GM10847 (cell line): ENCODE results near the gene RFX2.

Experiments
- POLR2A ChIP-seq: IDR thresholded peaks from 2 replicates; pipeline ENCODE4 v1.6.1; 2011; ENCODE audit not compliant: insufficient read length; ENCODE audit errors: extremely low read depth

RFX2 gene

DNA sequence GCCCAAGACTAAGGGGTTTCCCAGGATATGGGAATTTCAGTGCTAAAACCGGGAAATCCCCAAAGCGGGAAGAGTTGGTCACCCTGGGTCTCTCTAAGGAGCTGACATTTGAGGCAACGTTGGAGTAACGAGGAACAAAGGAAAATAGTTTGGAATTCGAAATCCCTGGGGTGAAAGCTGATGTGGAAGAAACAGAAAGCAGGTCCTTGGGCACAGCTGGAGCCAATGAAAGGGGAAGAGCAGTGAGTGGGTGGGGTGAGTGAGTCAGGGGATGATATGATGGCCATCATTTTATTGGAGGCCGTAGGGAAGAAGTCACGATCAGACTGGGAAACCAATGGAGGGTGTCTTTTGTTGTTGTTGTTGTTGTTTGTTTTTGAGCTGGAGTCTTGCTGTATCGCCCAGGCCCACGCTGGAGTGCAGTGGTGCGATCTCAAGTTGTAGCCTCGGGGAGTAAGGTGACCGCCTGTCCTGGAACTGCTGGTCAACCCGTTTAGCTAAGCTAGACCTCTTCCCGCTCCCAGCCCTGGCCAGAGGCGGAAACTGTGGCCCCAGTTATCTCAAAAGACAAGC, 3.4 kb upstream of the RFX2 start:
- no peak for TF ChIP-seq POLR2A

DNA sequence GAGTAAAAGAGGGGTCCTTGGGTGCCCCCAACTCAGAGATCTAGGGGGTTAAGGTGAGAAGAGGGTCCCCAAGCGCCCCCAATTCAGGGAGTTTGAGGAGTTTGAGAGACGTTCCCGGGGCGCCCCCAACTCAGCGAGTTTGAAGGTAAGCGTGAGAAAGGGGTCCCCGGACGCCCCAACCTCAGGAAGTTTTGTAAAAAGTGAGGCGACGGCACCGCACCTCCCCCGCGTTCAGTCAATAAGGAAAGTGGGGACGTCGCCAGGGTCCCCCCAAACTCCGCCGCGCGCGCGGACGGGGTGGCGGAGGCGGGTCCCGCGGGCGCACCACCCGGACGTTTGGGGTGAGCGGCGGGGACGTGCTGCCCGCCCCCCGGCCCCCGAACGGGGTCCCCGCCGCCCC, 353 bp downstream of the RFX2 start:
- TF ChIP-seq POLR2A = no peak

DNA sequence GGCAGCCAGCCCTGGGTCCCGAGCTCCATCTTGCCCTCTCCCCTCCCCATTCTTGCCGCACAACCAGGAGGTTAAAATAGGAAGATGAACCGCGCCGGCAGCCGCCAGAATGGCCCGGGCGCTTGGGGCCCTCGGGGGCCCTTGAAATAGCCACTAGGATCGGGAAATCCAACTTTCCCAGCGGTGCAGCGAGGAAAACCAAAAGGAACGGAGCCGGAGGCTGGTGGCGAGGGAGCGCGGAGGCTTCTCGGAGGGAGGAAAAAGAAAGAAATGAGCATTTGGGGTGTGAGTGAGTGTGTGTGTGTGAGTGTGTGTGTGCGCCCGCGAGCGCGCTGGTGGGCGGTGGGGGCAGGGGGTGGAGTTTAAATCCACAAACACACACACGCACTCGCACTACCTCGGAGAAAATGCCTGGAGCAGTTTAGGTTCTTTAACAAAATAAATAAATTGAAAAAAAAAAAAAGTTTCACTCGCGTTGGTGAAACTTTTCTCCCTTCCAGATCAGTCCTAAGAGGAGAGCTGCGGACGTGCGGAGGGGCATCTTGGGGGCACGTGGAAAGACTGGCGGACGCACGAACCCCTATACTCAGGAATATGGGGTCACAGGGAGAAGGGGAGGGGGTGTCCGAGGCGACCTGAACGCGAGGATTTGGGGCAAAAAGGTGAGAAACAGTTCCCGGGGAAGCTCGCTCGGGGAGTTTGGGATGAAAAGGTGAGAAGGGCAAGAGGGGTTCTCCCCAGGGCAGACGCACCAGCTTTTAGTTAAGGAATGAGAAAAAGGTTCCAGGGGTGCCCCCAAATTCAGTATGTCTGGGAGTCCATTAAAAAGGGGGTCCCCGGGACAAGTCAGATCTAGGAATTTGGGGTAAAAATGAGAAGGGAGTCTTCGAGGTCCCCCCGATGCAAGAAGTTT, 1.3 kb downstream of the RFX2 start:
- TF ChIP-seq POLR2A = no peak

DNA sequence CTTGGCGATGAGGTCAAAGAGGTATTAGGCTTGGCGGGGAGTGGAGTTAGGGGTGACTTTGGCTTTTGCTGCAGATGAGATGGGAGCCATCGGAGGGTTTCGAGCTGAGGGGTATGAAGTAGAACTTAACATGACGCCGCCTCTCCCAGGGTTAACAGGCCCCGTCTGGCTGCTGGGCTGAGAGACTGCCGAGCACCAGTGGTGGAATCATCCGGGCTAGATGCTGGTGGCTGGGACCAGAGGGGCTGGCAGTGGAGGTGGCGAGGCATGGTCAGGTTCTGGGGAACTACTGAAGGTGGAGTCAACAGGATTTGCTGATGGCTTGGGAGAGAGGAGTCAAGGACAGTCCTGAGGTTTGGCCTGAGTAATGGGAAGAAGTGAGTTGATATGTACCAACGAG, 4.9 kb downstream of the RFX2 start:
- no peak for TF ChIP-seq POLR2A

DNA sequence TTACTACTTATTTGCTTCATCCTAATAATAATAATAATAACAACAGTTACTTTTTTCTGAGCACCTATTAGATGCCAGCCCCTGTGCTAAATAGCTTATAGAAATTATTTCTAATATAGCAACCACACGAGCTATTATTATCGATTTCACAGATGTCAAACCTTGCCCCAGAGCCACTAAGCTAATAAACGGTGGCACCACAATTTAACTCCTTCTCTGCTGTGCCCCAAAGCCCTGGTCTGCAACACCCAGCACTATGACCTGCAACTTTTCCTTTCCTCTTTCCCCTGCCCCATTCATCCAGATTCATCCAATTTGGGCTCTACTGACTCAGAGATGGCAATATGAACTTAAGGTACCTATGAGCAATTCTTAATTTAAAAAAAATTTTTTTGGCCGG, 6.4 kb downstream of the RFX2 start:
- TF ChIP-seq POLR2A = no peak

DNA sequence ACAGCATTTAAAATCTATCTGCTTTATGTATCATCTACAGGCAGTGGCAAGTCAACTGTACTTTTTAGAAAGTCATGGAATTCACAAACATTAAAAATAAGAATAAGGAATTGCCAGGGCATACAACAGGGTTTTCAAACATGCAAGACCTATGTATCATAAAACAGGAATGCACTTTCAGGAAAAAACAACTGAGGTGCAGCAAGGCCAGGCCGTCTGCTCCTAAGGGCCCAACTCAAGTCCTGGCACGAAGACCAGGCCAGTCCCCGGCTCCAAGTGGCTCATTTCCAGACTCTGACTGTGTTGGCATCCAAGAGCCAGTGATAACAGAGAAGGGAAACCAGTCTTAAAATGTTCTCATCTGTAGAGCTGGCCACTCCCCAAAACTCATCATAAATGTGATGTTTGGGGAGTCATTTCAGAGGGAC, 7.1 kb downstream of the RFX2 start:
- TF ChIP-seq POLR2A = no peak

DNA sequence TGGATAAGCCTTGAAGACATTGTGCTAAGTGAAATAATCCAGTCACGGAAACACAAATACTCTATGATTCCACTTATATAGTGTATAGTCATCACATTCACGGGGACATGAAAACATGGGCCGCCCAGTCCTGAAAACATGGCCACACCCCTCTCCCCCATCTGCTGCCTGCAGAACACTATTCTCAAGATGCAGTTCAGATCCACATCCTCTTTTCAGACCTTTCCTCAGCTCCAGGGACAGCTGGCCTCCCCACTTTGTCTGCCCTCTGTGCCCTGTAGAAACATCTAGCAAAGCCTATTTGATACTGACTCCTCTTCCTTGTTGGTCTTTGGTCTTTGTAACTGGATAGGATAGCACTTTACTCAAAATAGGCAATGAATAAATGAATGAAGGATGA, 8.3 kb downstream of the RFX2 start:
- TF ChIP-seq POLR2A = no peak

DNA sequence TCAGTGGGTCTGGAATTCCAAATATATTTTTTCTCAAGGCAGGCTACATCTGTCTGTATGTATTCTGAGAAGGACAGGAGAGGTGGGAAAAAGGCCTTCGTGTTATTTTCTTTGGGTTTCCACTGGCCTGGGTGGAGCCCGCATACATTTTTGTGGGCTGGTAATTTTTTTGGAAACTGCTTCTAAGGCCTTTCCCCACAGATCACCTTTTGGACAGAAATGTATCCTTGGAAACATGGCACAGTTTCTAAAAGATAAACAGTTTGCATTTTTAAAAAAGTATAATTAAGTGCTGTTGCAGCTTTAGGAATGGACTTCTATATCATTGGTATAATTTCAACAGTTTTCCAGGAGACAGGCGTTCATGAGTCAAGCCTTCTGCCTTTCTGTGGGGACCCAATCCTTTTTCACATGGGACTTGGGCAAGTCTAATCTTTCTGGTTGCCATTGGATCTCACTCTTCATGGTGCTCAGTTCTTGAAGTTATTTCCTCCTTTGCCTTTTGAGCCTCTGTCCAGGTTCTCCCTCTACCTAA, 8.9 kb downstream of the RFX2 start:
- no peak for TF ChIP-seq POLR2A

DNA sequence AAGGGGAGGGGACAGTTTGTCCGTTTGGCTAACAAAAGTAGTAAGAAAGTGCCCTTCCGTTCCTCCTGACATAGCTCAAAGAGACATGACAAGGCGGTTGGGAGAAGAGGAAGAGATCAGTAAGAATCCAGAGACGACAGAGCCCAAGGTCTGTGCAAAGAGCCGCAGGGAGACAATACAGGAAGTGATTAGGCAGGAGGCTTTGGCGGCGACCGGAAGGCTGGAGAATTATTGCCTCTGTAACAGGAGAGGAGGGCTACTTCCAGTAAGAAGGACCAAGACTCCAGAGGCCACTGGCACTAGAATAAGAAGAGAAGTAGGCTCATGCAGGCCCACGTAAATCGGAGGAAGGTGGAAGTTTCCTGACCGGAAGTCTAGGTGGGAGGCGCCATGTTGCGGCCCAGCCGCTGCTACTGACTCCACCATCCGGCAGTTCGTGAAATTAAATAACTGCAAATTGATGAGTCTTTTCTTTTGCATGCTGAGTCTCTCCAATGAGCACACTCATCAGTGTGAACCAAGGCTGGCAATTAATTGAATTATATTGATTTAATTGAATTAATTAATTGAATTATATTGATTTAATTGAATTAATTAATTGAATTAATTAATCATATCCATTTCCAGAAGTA, 9.9 kb downstream of the RFX2 start:
- no peak for TF ChIP-seq POLR2A

DNA sequence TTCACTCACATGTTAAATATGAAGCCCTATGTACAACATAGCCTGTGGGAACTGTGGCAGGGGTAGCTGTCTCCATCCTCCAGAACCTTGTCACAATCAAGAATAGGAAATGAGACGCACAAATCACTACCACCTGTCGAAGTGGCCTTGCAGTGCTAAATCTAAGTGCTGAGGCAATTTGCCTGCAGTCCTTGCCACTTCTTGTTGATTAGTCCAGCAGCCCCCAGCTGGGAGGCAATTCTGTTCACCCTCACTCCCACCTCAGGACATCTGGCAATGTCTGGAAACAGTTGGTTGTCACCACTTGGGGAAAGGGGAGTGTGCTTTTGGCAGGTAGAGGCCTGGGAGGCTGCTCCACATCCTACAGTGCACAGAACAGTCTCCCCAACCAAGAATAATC, 10.7 kb downstream of the RFX2 start:
- TF ChIP-seq POLR2A = no peak

DNA sequence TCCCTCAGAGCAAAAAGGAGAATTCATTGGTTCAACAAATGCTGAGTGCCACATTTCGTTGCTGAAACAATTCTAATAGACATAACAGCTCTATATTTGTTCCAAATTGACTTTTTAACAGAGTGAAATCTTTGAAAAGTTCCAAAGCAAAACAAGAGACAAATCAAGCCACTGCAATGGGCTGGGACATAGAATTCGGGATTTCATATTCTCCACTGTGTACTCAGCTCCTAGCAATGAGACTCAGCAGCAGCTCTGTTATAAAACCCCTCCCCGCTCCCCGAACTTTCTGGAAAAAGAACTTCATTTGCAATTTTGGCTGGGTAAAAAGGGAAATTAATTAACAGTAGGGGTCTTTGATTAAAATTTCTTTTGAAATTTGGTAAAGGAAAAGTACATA, 11.3 kb downstream of the RFX2 start:
- TF ChIP-seq POLR2A = no peak

DNA sequence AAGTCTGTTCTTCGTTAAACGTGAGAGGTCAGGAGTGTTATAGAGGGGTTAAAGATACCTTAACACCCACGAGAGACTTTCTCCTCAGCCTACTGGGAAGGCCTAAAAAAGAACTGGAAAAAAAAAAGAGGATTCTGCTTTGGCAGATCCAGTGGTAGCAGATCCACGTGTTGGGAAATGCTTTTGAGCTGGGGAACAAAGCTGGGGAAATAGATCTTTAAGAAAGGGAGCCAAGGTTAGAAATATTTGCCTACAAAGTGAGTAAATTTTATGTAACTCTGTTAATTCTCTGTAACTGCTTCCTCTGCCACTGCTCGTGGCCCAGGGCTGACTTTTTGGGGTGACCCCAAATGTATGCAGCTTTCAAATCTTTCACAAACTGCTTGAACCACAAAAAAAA, 11.7 kb downstream of the RFX2 start:
- no peak for TF ChIP-seq POLR2A

DNA sequence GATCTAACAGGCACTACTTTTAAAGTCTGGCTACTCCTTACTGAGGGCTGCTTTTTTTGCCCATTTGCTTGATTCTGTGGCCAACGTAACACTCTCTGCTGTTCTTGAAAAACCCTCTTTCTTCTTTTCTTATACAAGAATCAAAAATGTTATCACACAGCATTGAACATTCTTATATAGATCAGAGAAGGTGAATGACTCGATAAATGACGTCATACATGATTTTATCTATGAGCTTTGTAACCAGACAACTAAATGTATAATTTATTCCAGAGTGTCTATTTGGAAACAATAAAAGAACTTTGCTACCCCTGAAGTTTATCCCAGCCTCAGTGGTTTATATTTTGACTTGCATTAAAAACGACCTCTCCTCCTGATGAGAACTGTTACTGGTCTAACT, 12.4 kb downstream of the RFX2 start:
- TF ChIP-seq POLR2A = no peak

DNA sequence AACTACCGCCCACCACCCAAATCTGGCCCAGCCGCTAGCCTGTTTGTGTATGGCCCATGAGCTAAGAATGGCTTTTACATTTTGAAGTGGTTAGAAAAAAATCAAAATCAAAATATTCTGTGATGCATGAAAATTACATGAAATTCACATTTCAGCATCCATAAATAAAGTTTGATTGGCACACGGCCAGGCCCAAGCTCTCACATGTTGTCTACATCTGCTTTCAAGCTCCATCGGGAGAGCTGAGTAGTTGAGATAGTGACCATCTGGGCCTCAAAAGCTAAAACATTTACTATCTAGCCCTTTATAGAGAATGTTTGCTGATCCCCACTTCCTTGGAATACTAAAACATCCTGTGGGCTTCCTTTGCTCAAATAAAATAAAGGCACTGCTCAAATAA, 14.5 kb downstream of the RFX2 start:
- no peak for TF ChIP-seq POLR2A

DNA sequence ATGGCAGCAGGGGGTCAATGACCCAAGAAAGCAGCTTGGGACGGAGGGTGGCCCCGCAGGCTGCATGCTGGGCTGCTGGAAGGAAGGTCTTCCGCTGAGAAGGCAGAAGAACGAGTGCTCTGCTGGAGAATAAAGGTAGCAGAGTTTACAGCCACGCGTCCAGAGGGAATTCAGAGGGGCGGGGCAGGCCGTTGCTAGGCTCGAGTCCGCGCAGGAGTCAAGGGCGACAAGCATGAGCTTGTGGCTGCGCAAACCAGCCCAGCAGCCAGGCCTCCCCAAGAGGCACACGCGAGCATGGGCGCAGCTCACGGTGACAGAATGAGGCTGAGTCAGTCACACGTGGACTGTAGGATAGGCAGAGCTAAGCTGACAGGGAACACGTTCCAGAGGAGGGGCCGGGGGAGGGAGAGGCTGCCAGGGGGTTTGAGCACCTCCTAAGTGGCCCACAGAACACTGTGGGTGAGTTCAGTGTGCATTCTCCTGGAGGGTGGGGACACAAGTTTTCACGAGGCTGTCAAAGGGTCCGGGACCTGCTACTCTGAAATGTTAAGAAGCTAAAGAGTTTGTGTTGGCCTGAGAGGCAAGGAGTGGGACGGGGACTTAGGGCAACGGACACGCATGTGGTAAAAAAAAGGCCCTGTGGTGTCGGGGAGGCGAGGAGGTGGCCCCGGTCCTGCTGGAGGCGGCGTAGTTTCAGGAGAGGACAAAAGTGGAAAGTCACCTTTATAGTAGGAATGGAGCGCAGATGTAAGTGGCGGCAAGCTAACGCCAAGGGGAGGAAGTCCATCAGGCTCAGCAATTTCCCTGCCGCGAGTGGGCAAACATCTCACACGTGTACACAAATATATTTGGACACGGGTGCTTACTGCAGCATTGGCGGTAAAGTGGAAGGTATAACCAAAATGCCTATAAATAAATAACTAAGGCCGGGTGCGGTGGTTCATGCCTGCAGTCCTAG, 17.7 kb downstream of the RFX2 start:
- TF ChIP-seq POLR2A = no peak
